Activated CD8-positive, alpha-beta memory T cell treated with anti-CD3 and anti-CD28 coated beads, Interleukin-2, amount 10 ng/mL, durations not matched to agents 7 days and 5 days (primary cell): ENCODE results near the gene STAT5A. TPM values are rescaled to one million over a fixed set of nuclear protein-coding genes. Genes with fewer than 3 reads are reported as not detected.
A peak's percentile ranks its signal among the peaks of the same experiment; 100 is the strongest.

Source experiments
- ATAC-seq: fragments of 150-1000 bp; cut with Tn5 transposase; one replicate; pipeline ENCODE4 v1.10.0; 2021; ENCODE audit warnings: moderate library complexity
- CTCF ChIA-PET: fragments of 350-600 bp; sonication (Branson Sonifier 250); formaldehyde crosslinking; loops from one replicate; lab custom pipeline; 2021; ENCODE audit warnings: antibody characterized with exemption; lab: Charles Lee
- DNase-seq: peaks from one replicate; pipeline ENCODE4 v3.0.0-alpha.2; 2020
- H3K27ac Mint-ChIP-seq: one replicate; pipeline ENCODE4 v1.8.0; 2021; ENCODE audit warnings: mild to moderate bottlenecking, mixed read lengths
- H3K27me3 Mint-ChIP-seq: one replicate; pipeline ENCODE4 v1.8.0; 2021; ENCODE audit warnings: mixed read lengths
- H3K36me3 Mint-ChIP-seq: one replicate; pipeline ENCODE4 v1.8.0; 2021; ENCODE audit warnings: mild to moderate bottlenecking, mixed read lengths
- H3K4me1 Mint-ChIP-seq: one replicate; pipeline ENCODE4 v1.8.0; 2021; ENCODE audit warnings: mixed read lengths
- H3K4me3 Mint-ChIP-seq: one replicate; pipeline ENCODE4 v1.8.0; 2021; ENCODE audit warnings: mild to moderate bottlenecking, moderate library complexity, mixed read lengths
- H3K9me3 Mint-ChIP-seq: one replicate; pipeline ENCODE4 v1.8.0; 2022; ENCODE audit warnings: low read depth, mixed read lengths
- total RNA-seq, 2 experiments: library from RNA; stranded (reverse); gene quantifications; one replicate each; pipeline ENCODE4 v1.2.3, GENCODE V29; 2021

STAT5A gene
- total RNA-seq, 2 experiments from 2014 or later = 118 to 127 TPM

DNA sequence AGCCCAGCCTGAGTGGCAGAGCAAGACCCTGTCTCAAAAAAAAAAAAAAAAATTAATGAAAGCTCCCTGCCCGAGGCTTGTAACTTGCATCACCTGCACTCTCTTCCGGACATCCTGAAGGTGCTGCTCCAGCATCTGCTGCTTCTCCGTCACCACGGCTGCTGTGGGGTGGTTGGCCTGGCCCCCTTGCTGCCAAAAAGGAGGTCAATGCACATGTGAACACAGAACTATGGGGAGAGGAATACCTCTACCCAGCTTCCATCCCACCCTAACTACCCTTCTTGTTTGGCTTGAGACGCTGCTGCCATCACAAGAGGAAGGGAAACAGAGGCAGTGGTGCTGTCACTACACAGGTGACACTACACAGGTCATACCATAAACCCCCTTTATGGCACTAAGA, 50.9 kb downstream of the STAT5A start:
- Mint-ChIP-seq H3K4me3 (no peak overlapping the region), H3K36me3 (peaks cover 52% of the 10 kb centered on the region), H3K27ac (no peak overlapping the region)

DNA sequence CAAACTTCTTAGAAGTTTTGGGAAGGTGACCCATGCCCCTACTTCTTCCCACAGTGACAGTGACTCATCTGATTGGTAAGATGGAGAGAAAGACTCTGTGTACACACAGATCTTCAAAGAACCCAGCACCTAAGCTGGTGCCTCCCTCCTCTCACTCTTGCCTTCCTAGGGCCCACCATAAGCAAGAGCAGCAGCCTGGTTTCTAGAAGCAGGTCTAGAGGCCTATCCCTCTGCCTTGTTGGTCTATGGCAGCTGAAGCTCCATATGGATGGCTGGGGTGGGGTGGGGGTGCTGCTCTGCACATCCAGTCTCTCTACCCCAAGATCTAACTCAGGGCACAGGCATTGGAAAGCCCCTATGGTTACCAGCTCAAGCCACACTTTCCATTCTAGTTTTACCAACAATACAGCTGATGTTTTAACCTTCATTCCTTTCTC, 52.4 kb downstream of the STAT5A start:
- peak overlapping the region; percentile 96 for H3K27ac Mint-ChIP-seq
- H3K27me3 Mint-ChIP-seq = no peaks in the 10 kb centered on the region
- H3K4me1 Mint-ChIP-seq = peaks cover 65% of the 10 kb centered on the region
- peak overlapping the region; percentile 3 for H3K4me3 Mint-ChIP-seq
- CTCF ChIA-PET = interaction anchor here (0.7 to 3.4 kb wide), 12 partner anchors 17 to 179 kb away, joined by 3 to 19 read pairs (median 5); partner anchors contain the start of gene STAT3
- ATAC-seq (peak; percentile 35), DNase-seq (peak; percentile 62)
- H3K36me3 Mint-ChIP-seq = peaks cover 49% of the 10 kb centered on the region
- H3K9me3 Mint-ChIP-seq = no peaks in the 10 kb centered on the region

More for the DNA sequence above, 50.9 kb downstream of the STAT5A start:
- Mint-ChIP-seq H3K27me3 (no peaks in the 10 kb centered on the region), H3K9me3 (no peaks in the 10 kb centered on the region), H3K4me1 (peaks cover 78% of the 10 kb centered on the region)
- CTCF ChIA-PET = interaction anchor here (0.7 to 3.4 kb wide), 5 partner anchors 15 to 67 kb away, joined by 3 to 19 read pairs (median 13); partner anchors contain the start of gene STAT3
- ATAC-seq (no peak), DNase-seq (no peak)

DNA sequence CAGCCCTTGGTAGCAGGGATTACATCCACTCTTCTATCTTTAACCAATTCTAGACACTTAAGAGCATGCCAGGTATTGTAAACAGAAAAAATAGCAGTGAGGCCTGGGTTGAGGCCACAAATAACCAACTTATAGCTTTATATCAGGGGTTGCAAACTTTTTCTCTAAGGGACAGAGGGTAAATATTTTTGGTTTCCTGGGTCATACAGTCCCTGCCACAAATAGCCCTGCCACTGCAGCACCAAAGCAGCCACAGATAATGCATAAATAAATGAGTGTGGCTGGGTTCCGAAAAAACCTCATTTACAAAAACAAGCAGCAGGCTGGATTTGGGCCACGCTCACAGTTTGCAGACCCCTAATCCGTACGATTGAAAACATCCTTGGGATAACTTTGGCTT, 53.3 kb downstream of the STAT5A start:
- CTCF ChIA-PET = interaction anchor here (1.0 to 3.4 kb wide), 7 partner anchors 18 to 119 kb away, joined by 3 to 18 read pairs (median 7); partner anchors contain the start of gene STAT3
- H3K36me3 Mint-ChIP-seq = peaks cover 51% of the 10 kb centered on the region
- ATAC-seq = no peak

DNA sequence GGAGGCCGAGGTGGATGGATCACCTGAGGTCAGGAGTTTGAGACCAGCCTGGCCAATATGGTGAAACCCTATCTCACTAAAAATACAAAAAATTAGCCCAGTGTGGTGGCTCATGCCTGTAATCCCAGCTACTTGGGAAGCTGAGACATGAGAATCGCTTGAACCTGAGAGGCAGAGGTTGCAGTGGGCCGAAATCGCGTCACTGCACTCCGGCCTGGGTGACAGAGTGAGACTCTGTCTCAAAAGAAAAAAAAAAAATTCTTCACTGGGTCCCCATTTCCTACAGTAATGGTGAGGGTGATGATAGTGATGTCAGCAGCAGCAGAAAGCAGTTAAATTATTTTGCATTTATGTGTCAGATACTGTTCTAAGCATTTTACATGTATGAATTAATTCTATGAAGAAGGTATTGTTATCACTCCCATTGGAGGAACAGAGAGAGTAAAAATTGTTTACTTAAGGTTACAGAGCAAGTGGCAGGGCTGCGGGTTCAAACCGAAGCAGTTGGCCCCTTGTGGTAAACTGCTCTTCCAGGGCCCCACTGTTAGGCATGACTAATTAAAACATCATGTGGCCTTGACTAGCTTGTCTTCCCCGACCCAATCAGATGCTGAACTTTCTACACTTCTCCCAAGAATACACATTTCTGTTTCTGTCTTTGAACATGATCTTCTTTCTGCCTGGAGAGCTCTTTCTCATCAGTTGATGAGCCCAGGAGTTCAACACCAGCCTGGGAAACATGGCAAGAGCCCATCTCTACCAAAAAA, 54.1 kb downstream of the STAT5A start:
- CTCF ChIA-PET = interaction anchor here (0.7 to 1.7 kb wide), 5 partner anchors 42 to 142 kb away, joined by 3 to 6 read pairs (median 6); partner anchors contain the start of gene STAT3

More for the DNA sequence above, 53.3 kb downstream of the STAT5A start:
- H3K27me3 Mint-ChIP-seq = no peaks in the 10 kb centered on the region
- peak overlapping the region; percentile 3 for H3K4me3 Mint-ChIP-seq
- no peaks in the 10 kb centered on the region for H3K9me3 Mint-ChIP-seq
- peak overlapping the region; percentile 96 for H3K27ac Mint-ChIP-seq
- peaks cover 60% of the 10 kb centered on the region for H3K4me1 Mint-ChIP-seq
- no peak for DNase-seq

DNA sequence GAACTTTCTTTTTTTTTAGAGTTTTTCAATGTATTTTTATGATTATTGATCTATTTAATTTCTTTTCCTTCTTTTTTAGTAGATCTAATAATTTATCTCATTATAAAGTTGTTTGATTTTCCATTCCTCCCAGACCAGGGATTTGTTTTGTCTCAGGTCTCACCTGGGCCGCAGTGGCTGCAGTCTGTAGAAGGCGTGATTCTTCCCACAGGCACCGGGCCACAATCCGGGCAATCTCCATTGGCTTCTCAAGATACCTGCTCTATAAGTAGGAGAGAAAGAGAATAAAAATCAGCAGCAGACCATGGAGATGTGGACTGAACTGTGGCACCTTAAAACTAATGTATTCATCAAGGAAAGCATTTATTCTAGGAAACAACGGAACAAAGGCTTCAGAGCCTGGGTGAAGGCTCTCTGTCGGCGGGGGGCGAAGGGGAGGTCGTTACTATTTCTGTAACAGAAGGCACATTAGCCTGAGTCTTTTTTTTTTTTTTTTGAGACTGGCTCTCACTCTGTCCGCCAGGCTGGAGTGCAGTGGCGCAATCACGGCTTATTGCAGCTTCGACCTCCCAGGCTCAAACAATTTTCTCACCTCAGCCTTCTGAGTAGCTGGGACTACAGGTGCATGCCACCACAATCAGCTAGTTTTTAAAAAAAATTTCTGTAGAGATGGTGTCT, 57.2 kb downstream of the STAT5A start:
- no peak overlapping the region for H3K27ac Mint-ChIP-seq

More for the DNA sequence above, 54.1 kb downstream of the STAT5A start:
- H3K27ac Mint-ChIP-seq = peak overlapping the region; percentile 96
- H3K4me1 Mint-ChIP-seq = peaks cover 56% of the 10 kb centered on the region
- H3K36me3 Mint-ChIP-seq = peaks cover 52% of the 10 kb centered on the region
- H3K4me3 Mint-ChIP-seq = peak overlapping the region; percentile 56
- ATAC-seq (peak; percentile 84), DNase-seq (peak; percentile 85)
- H3K27me3 Mint-ChIP-seq = no peaks in the 10 kb centered on the region
- H3K9me3 Mint-ChIP-seq = no peaks in the 10 kb centered on the region

DNA sequence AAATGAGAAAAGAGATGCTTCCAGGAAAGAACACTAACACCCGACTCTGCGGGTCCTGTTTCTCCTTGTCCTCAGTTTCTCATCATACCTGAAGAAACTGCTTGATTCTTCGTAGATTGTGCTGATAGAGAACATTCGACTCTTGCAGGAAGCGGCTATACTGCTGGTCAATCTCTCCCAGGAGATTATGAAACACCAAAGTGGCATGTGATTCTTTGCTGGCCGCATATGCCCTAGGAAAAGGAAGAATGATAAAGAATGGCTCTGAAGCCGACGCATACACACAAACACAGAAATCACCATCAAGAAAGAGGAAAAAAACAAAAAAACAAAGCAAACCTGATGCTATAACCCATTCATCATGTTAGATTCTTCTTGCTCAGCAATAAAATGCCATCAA, 58.2 kb downstream of the STAT5A start:
- Mint-ChIP-seq H3K27me3 (no peaks in the 10 kb centered on the region), H3K4me1 (peaks cover 41% of the 10 kb centered on the region), H3K27ac (no peak overlapping the region), H3K9me3 (no peaks in the 10 kb centered on the region), H3K4me3 (no peak overlapping the region), H3K36me3 (peaks cover 43% of the 10 kb centered on the region)
- CTCF ChIA-PET = interaction anchor here (0.6 kb wide), 1 partner anchor 35 kb away, joined by 4 read pairs; no protein-coding TSS in a partner anchor
- DNase-seq = no peak
- no peak for ATAC-seq

More for the DNA sequence above, 57.2 kb downstream of the STAT5A start:
- Mint-ChIP-seq H3K4me3 (no peak overlapping the region), H3K36me3 (peaks cover 51% of the 10 kb centered on the region), H3K4me1 (peaks cover 51% of the 10 kb centered on the region), H3K9me3 (no peaks in the 10 kb centered on the region), H3K27me3 (no peaks in the 10 kb centered on the region)
- DNase-seq (no peak), ATAC-seq (no peak)
- CTCF ChIA-PET = interaction anchor here (0.6 kb wide), 1 partner anchor 36 kb away, joined by 4 read pairs; no protein-coding TSS in a partner anchor

DNA sequence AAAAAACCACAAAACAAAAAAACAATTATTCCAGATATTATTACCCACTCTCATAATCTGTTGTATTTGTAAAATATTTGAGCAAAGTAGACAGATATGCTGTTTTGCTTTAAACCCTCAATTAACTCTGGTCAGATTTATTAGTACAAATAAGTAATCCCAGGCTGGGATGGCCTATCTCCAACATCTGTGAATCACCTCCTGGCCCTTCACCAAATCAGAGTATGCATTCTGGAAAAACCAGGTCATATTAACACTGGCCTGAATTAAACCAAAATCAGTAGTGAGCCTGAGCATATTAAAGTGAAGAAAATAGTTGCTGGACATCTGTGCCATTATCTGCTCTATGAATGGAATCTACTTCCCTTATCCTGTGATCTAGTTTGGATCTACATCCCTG, 58.9 kb downstream of the STAT5A start:
- ATAC-seq = no peak
- H3K9me3 Mint-ChIP-seq = no peaks in the 10 kb centered on the region
- DNase-seq = no peak
- no peaks in the 10 kb centered on the region for H3K27me3 Mint-ChIP-seq
- CTCF ChIA-PET = no interaction called here
- no peak overlapping the region for H3K27ac Mint-ChIP-seq
- H3K4me1 Mint-ChIP-seq = peaks cover 34% of the 10 kb centered on the region
- peaks cover 43% of the 10 kb centered on the region for H3K36me3 Mint-ChIP-seq
- no peak overlapping the region for H3K4me3 Mint-ChIP-seq

DNA sequence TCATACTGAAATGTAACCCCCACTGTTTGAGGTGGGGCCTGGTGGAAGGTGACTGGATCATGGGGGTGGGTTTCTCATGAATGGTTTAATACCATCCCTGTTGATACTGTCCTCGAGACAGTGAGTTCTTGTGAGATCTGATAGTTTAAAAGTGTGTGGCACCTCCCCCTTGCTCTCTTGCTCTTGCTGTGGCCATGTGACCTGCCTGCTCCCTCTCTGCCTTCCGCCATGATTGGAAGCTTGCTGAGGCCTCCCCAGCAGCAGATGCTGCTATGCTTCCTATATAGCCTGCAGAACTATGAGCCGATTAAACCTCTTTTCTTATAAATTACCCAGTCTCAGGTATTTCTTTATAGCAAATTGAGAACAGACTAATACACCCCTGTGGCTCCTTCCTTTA, 59.3 kb downstream of the STAT5A start:
- no peak for ATAC-seq
- DNase-seq = no peak
- H3K4me1 Mint-ChIP-seq = peaks cover 31% of the 10 kb centered on the region
- no peak overlapping the region for H3K4me3 Mint-ChIP-seq
- H3K9me3 Mint-ChIP-seq = no peaks in the 10 kb centered on the region
- no peak overlapping the region for H3K27ac Mint-ChIP-seq
- H3K36me3 Mint-ChIP-seq = peaks cover 44% of the 10 kb centered on the region
- no peaks in the 10 kb centered on the region for H3K27me3 Mint-ChIP-seq
- CTCF ChIA-PET = interaction anchor here (0.6 to 1.7 kb wide), 3 partner anchors 50 to 125 kb away, joined by 3 to 6 read pairs (median 4); no protein-coding TSS in a partner anchor

DNA sequence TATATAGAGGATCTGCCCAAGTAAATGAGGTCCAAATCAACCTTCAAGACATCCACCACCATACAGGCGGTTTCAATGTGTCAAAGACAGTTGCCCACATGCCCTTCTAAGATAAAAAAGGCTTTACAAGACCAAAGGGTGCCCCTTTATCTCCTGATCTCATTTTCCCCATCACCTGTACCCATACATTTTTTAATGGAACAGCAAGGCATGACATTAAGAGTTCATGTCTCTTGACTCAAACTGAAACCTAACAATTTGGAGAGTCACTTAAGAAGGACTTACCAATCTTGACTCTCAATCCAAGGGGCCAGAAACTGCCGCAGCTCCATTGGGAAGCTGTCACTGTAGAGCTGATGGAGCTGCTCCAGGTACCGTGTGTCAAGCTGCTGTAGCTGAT, 59.8 kb downstream of the STAT5A start:
- Mint-ChIP-seq H3K27me3 (no peaks in the 10 kb centered on the region), H3K27ac (no peak overlapping the region), H3K9me3 (no peaks in the 10 kb centered on the region), H3K36me3 (peaks cover 42% of the 10 kb centered on the region), H3K4me3 (no peak overlapping the region), H3K4me1 (peaks cover 28% of the 10 kb centered on the region)
- CTCF ChIA-PET = interaction anchor here (0.6 to 1.7 kb wide), 3 partner anchors 49 to 126 kb away, joined by 3 to 6 read pairs (median 4); no protein-coding TSS in a partner anchor
- ATAC-seq (no peak), DNase-seq (no peak)

DNA sequence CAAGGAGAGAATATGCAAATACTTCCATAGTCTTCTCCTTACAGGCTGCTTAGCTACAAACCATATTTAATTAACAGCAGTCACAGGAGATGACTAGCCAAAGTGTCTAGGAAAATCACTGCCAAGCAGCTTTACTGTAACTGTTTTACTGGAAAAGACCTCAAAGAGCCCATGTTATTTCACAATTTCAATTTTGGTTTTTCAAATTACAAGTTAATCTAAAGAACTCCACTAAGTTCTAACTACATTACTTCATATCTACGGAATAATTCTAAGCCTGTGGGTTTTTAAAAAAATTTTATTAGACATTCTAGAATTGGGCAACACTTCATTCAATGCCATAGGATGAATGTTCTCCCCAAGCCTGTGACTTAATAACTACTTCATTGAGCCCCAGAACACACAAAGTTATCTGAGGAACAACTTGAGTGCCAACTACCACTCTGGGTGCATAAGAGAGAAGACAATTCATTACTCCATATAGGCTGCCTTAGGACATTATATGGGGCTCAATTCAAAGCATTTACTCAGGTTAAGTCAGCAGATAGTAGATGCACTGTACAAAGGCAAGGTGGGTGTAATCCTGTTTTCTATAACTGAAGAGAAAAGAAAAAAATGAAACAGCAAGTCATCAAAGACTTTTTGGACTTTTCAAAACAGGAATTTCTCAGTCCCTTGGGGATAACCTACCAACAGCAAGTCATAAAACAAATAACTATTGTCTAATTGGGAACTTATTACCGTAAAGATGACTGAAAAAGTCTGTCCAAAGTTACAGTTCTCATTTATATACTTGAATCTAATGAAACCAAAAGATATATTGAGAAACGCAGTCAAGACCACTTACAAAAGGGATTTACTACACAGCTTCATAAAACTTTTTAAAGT, 66.9 kb downstream of the STAT5A start:
- Mint-ChIP-seq H3K36me3 (peaks cover 13% of the 10 kb centered on the region), H3K4me3 (no peak overlapping the region), H3K27ac (no peak overlapping the region), H3K9me3 (no peaks in the 10 kb centered on the region), H3K27me3 (no peaks in the 10 kb centered on the region), H3K4me1 (peaks cover 33% of the 10 kb centered on the region)
- DNase-seq = no peak
- CTCF ChIA-PET = interaction anchor here (0.7 to 1.7 kb wide), 2 partner anchors 32 to 553 kb away, joined by 3 to 7 read pairs; no protein-coding TSS in a partner anchor
- no peak for ATAC-seq

DNA sequence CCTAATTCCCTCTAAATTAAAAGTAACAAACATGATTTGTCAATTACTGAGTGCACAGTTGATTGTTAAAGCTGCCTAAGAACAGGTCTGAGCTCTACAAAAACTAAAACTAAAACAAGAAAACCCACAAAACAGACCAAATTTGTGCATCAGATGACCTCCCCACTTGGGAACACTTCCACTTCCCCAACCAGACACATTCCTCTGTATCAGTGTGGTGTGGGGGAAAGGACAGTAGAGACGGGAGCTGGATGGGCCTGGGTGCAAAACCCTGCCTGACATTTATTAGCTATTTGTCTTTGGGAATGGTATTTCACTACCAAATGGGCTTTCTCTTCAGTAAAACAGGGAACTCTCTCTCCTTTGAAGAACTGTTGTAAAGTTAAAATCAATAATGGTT, 70.1 kb downstream of the STAT5A start:
- H3K27ac Mint-ChIP-seq = no peak overlapping the region
- no peaks in the 10 kb centered on the region for H3K9me3 Mint-ChIP-seq
- H3K4me1 Mint-ChIP-seq = peaks cover 57% of the 10 kb centered on the region
- no peak for DNase-seq
- H3K27me3 Mint-ChIP-seq = no peaks in the 10 kb centered on the region
- H3K4me3 Mint-ChIP-seq = no peak overlapping the region
- CTCF ChIA-PET = interaction anchor here (0.7 to 1.9 kb wide), 5 partner anchors 30 to 65 kb away, joined by 3 to 5 read pairs (median 4); partner anchors contain the start of genes CAVIN1 and STAT3
- no peak for ATAC-seq
- H3K36me3 Mint-ChIP-seq = peaks cover 23% of the 10 kb centered on the region

DNA sequence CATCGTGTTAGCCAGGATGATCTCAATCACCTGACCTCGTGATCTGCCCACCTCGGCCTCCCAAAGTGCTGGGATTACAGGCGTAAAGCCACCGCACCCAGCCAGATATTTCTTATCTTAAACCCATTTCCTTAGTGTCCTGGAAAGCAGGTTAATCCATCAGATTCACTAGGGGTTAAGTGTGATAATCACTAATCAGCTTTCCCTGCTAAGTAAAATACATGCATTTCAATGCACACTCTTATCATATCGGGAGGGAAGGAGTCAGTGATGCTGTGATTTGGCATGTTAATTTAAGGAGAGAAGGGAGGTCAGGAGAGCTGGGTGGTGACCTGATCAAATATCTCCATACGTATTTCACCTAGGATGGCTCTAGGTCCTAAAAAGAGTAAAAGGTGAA, 70.8 kb downstream of the STAT5A start:
- peaks cover 26% of the 10 kb centered on the region for H3K36me3 Mint-ChIP-seq
- ATAC-seq (no peak), DNase-seq (no peak)
- H3K4me3 Mint-ChIP-seq = no peak overlapping the region
- no peaks in the 10 kb centered on the region for H3K27me3 Mint-ChIP-seq
- peaks cover 59% of the 10 kb centered on the region for H3K4me1 Mint-ChIP-seq
- CTCF ChIA-PET = interaction anchor here (0.5 to 1.9 kb wide), 7 partner anchors 9 to 168 kb away, joined by 3 to 5 read pairs (median 3); partner anchors contain the start of gene CAVIN1
- no peak overlapping the region for H3K27ac Mint-ChIP-seq
- H3K9me3 Mint-ChIP-seq = no peaks in the 10 kb centered on the region
